ENCODE measurements around the gene CDKN1B.

Gene CDKN1B

GRCh38 chr12:12716793-12717585 lies at the start of gene CDKN1B:
Gene CDKN1B, plus strand, starts transcription at chr12:12717368. Its CDS starts 472 bp downstream, at chr12:12717840.
- peak within 1 kb of the TSS; percentile 93 for H3K4me3 ChIP-seq (ENCODE audit: low read length)
- no peak for TF ChIP-seq CTCF (conservative IDR thresholded peaks at IDR 0.05; ENCODE audit: low read length)
- peak; percentile 93 for DNase-seq (ENCODE audit: low read depth)

- no peak overlapping the region for H3K4me3 ChIP-seq (ENCODE audit: low read length)
- no peak for DNase-seq (ENCODE audit: low read depth)
- no peak for TF ChIP-seq CTCF (conservative IDR thresholded peaks at IDR 0.05; ENCODE audit: low read length)
These were observed 49.2 kb upstream of the CDKN1B start for GRCh38 chr12:12668005-12668404.

- TF ChIP-seq CTCF (conservative IDR thresholded peaks at IDR 0.05; ENCODE audit: low read length): no peak
- no peak overlapping the region for H3K4me3 ChIP-seq (ENCODE audit: low read length)
- DNase-seq (ENCODE audit: low read depth): no peak
These were observed 48.1 kb upstream of the CDKN1B start for GRCh38 chr12:12669020-12669419.

GRCh38 chr12:12671850-12672660 lies 45.1 kb upstream of the CDKN1B start:
- no peak overlapping the region for H3K4me3 ChIP-seq (ENCODE audit: low read length)
- peak; percentile 48 for DNase-seq (ENCODE audit: low read depth)
- no peak for TF ChIP-seq CTCF (conservative IDR thresholded peaks at IDR 0.05; ENCODE audit: low read length)

GRCh38 chr12:12673296-12673695 lies 43.9 kb upstream of the CDKN1B start:
- H3K4me3 ChIP-seq (ENCODE audit: low read length): no peak overlapping the region
- DNase-seq (ENCODE audit: low read depth): no peak
- no peak for TF ChIP-seq CTCF (conservative IDR thresholded peaks at IDR 0.05; ENCODE audit: low read length)

- H3K4me3 ChIP-seq (ENCODE audit: low read length): no peak overlapping the region
- no peak for DNase-seq (ENCODE audit: low read depth)
These were observed 40.6 kb upstream of the CDKN1B start for GRCh38 chr12:12676605-12677004.

More at GRCh38 chr12:12676605-12677004, 40.6 kb upstream of the CDKN1B start:
- TF ChIP-seq CTCF (conservative IDR thresholded peaks at IDR 0.05; ENCODE audit: low read length): no peak

Data from AG10803 (cell line).